Liver (tissue), 9 donors: Measurements from ENCODE around the gene CHRD. TPM values are rescaled to one million over a fixed set of nuclear protein-coding genes. Genes with fewer than 3 reads are reported as not detected.

Experiments used
- DNase-seq: peaks from one replicate; pipeline ENCODE4 v3.0.0-alpha.2; 2017; ENCODE audit warnings: low spot score
- H3K27ac ChIP-seq, 2 donors: one replicate each; pipeline ENCODE4 v1.7.0; 2013; ENCODE audit warnings: inconsistent platforms in 2 of 2, low read length in 2 of 2, control low read depth in 1 of 2, low read depth in 1 of 2, mild to moderate bottlenecking in 1 of 2
- H3K27me3 ChIP-seq, 4 donors: one replicate each; pipeline versions ENCODE4 v1.6.1 to v1.7.0; 2013; ENCODE audit warnings: low read length in 3 of 4, inconsistent platforms in 1 of 4, mild to moderate bottlenecking in 1 of 4, moderate library complexity in 1 of 4; ENCODE audit not compliant: control insufficient read depth in 4 of 4, insufficient read depth in 4 of 4
- H3K36me3 ChIP-seq, 4 donors: one replicate each; pipeline versions ENCODE4 v1.6.1 to v1.7.0; 2013; ENCODE audit warnings: low read length in 3 of 4, mild to moderate bottlenecking in 3 of 4, low read depth in 1 of 4, moderate library complexity in 1 of 4; ENCODE audit not compliant: control insufficient read depth in 4 of 4, insufficient read depth in 3 of 4
- H3K4me1 ChIP-seq, 4 donors: one replicate each; pipeline versions ENCODE4 v1.6.1 to v1.7.0; 2013; ENCODE audit warnings: low read length in 3 of 4, mild to moderate bottlenecking in 3 of 4, moderate library complexity in 1 of 4; ENCODE audit not compliant: control insufficient read depth in 4 of 4, insufficient read depth in 4 of 4
- H3K4me3 ChIP-seq, 3 donors: one replicate each; pipeline versions ENCODE4 v1.6.1 to v1.7.0; 2013; ENCODE audit warnings: low read length in 3 of 3, control low read depth in 1 of 3, low read depth in 1 of 3, mild to moderate bottlenecking in 1 of 3
- H3K9ac ChIP-seq, 2 donors: one replicate each; pipeline ENCODE4 v1.7.0; 2013; ENCODE audit warnings: low read length in 2 of 2, mild to moderate bottlenecking in 2 of 2, moderate library complexity in 2 of 2, control low read depth in 1 of 2, low read depth in 1 of 2
- H3K9me3 ChIP-seq, 4 donors: one replicate each; pipeline versions ENCODE4 v1.6.1 to v1.7.0; 2013; ENCODE audit warnings: low read length in 3 of 4; ENCODE audit not compliant: control insufficient read depth in 4 of 4
- EGR1 ChIP-seq, 2 donors: IDR thresholded peaks; 2 replicates each; pipeline ENCODE4 v1.6.1; 2016 to 2018; ENCODE audit warnings: antibody characterized with exemption in 2 of 2, low read depth in 2 of 2
- FOXA1 ChIP-seq: IDR thresholded peaks from 2 replicates; pipeline ENCODE4 v1.6.1; 2016; ENCODE audit warnings: antibody characterized with exemption
- FOXA2 ChIP-seq: IDR thresholded peaks from 2 replicates; pipeline ENCODE4 v1.6.1; 2016; ENCODE audit warnings: antibody characterized with exemption
- GABPA ChIP-seq, 2 donors: IDR thresholded peaks in 1 of 2; conservative IDR thresholded peaks in 1 of 2; 2 replicates each; pipeline ENCODE4 v1.6.1; 2016; ENCODE audit warnings: antibody characterized with exemption in 2 of 2, mild to moderate bottlenecking in 1 of 2, moderate library complexity in 1 of 2
- HNF4A ChIP-seq, 2 donors: conservative IDR thresholded peaks; 2 replicates each; pipeline ENCODE4 v1.6.1; 2016; ENCODE audit warnings: antibody characterized with exemption in 2 of 2, mild to moderate bottlenecking in 2 of 2
- HNF4G ChIP-seq: IDR thresholded peaks from 2 replicates; pipeline ENCODE4 v1.6.1; 2016; ENCODE audit warnings: antibody characterized with exemption
- JUND ChIP-seq, 2 donors: IDR thresholded peaks; 2 replicates each; pipeline ENCODE4 v1.6.1; 2016; ENCODE audit warnings: antibody characterized with exemption in 2 of 2
- MAX ChIP-seq: IDR thresholded peaks from 2 replicates; pipeline ENCODE4 v1.6.1; 2016; ENCODE audit warnings: antibody characterized with exemption
- NR2F2 ChIP-seq: IDR thresholded peaks from 2 replicates; pipeline ENCODE4 v1.6.1; 2016; ENCODE audit warnings: antibody characterized with exemption
- RAD21 ChIP-seq, 2 donors: IDR thresholded peaks; 2 replicates each; pipeline ENCODE4 v1.6.1; 2016; ENCODE audit warnings: antibody characterized with exemption in 2 of 2, mild to moderate bottlenecking in 2 of 2
- RXRA ChIP-seq, 2 donors: IDR thresholded peaks; 2 replicates each; pipeline ENCODE4 v1.6.1; 2017 to 2018; ENCODE audit warnings: antibody characterized with exemption in 2 of 2, mild to moderate bottlenecking in 1 of 2
- SP1 ChIP-seq: IDR thresholded peaks from 2 replicates; pipeline ENCODE4 v1.6.1; 2018; ENCODE audit warnings: antibody characterized with exemption, mild to moderate bottlenecking
- TAF1 ChIP-seq: conservative IDR thresholded peaks from 2 replicates; pipeline ENCODE4 v1.6.1; 2016; ENCODE audit warnings: antibody characterized with exemption, mild to moderate bottlenecking
- YY1 ChIP-seq: IDR thresholded peaks from 2 replicates; pipeline ENCODE4 v1.6.1; 2016; ENCODE audit warnings: antibody characterized with exemption, mild to moderate bottlenecking
- ZBTB33 ChIP-seq: IDR thresholded peaks from 2 replicates; pipeline ENCODE4 v1.6.1; 2016; ENCODE audit warnings: antibody characterized with exemption
- WGBS: extraction: QIAGEN DNeasy Blood & Tissue Kit; methylation state at CpG from one replicate; pipeline ENCODE4 v1.1.7; 2013; 5-methylcytosine and 5-hydroxymethylcytosine counted together
- polyA plus RNA-seq, 2 donors: library from polyadenylated mRNA; stranded (reverse) in 1 of 2; unstranded in 1 of 2; fragments of 200-250 nt in 1 of 2; fragments of >200 nt in 1 of 2; fragmentation: Nextera tagmentation in 1 of 2; extraction: Ambion mirVana in 1 of 2; gene quantifications; one replicate each; pipeline versions ENCODE4 v1.2.1 to v1.2.3, GENCODE V29; 2013 to 2015
- total RNA-seq, 2 donors: library from RNA; depleted of rRNA; stranded (reverse); fragments of >200 nt; gene quantifications; one replicate each; pipeline ENCODE4 v1.2.3, GENCODE V29; 2014
- TF ChIP-seq, protein P1 (sequence below): IDR thresholded peaks from 2 replicates; pipeline ENCODE4 v1.6.1; 2016; ENCODE audit warnings: antibody characterized with exemption
- TF ChIP-seq, protein P2 (sequence below): fragments of 150-350 bp; IDR thresholded peaks from 2 replicates; pipeline ENCODE4 v1.5.1; 2017; ENCODE audit warnings: improper control_type of control experiment, low read depth, low read length; ENCODE audit not compliant: missing input control
- donor health status: healthy.
- donor health status: healthy.
- donor health status: healthy.
- donor health status: healthy.
- donor health status: healthy.

The CHRD gene
- total and polyA plus RNA-seq, 4 donors, result 9.2 to 66.4 (median 34.9) TPM

- Histone ChIP-seq H3K27ac (peak overlapping the region in 1 of 2 donors; percentile 35), H3K9ac (no peak overlapping the region), H3K9me3 (no peaks in the 10 kb centered on the region), H3K4me1 (peaks cover 0 to 13% (median 6%) of the 10 kb centered on the region in 4 donors), H3K36me3 (peaks cover 15 to 58% (median 52%) of the 10 kb centered on the region in 4 donors), H3K4me3 (no peak overlapping the region), H3K27me3 (no peaks in the 10 kb centered on the region)
- DNase-seq, result no peak
- TF ChIP-seq ZBTB33, result no peak
- WGBS, result 88% methylated on average over 3 of the region's 3 CpGs
Observed at GRCh38 chr3:184333700-184334099, 46.2 kb upstream of the CHRD start.

DNA sequence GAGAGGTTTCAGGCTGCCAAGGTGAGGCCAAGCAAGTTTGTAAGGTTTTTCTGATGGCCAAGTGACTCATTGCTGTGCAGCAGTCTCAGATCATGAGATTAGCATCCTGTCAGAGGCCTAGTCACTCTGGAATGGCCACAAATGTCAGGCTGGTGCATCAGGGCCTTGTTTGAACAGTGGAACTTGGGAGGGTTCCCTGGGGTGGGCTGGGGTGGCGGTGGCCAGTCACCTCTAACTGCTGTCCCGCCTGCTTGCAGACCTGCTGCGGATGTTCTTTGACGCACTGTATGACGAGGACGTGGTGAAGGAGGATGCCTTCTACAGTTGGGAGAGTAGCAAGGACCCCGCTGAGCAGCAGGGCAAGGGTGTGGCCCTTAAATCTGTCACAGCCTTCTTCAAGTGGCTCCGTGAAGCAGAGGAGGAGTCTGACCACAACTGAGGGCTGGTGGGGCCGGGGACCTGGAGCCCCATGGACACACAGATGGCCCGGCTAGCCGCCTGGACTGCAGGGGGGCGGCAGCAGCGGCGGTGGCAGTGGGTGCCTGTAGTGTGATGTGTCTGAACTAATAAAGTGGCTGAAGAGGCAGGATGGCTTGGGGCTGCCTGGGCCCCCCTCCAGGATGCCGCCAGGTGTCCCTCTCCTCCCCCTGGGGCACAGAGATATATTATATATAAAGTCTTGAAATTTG lies 45.2 kb upstream of the CHRD start:
- Histone ChIP-seq H3K4me3 (no peak overlapping the region), H3K27me3 (no peaks in the 10 kb centered on the region), H3K9me3 (no peaks in the 10 kb centered on the region), H3K36me3 (peaks cover 14 to 50% (median 46%) of the 10 kb centered on the region in 4 donors), H3K27ac (peak overlapping the region; percentile 16 to 84), H3K4me1 (peaks cover 0 to 13% (median 6%) of the 10 kb centered on the region in 4 donors), H3K9ac (no peak overlapping the region)
- TF ChIP-seq JUND (IDR thresholded peaks at IDR 0.05) (no peak), EGR1 (IDR thresholded peaks at IDR 0.05; ENCODE audit: low read depth in 2 of 2) (no peak), HNF4A (conservative IDR thresholded peaks at IDR 0.05) (no peak), FOXA2 (no peak), HNF4G (no peak), ZBTB33 (no peak), GABPA (IDR thresholded peaks at IDR 0.05 in 1 of 2, conservative IDR thresholded peaks at IDR 0.05 in 1 of 2) (no peak), TAF1 (no peak), MAX (no peak), YY1 (no peak), SP1 (no peak)
- TF ChIP-seq, protein P1, sequence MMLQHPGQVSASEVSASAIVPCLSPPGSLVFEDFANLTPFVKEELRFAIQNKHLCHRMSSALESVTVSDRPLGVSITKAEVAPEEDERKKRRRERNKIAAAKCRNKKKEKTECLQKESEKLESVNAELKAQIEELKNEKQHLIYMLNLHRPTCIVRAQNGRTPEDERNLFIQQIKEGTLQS, result no peak
- no peak for DNase-seq
- 89% methylated on average over 15 of the region's 15 CpGs for WGBS

DNA sequence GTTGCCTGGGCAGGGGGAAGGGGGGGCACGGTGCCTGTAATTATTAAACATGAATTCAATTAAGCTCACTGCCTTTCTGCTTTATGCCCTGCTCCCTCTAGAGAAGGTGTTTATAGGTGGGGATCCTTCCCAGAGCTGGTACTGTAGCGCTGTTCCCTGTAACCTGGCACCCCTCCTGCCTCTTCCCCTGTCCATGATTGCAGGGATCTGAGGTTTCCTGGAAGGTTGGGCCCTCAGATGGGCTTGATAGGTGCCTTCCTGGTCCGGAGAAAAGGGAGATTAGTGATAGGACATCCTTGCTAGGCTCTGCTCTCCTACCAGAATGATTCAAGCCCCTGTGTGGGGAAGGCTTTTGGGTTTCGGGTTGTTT lies 44.6 kb upstream of the CHRD start:
- 55% methylated on average over 4 of the region's 4 CpGs for WGBS
- no peak for DNase-seq
- H3K4me1 ChIP-seq, result peaks cover 0 to 13% (median 6%) of the 10 kb centered on the region in 4 donors
- H3K27ac ChIP-seq, result peak overlapping the region; percentile 84 to 89
- no peaks in the 10 kb centered on the region for H3K9me3 ChIP-seq
- no peak overlapping the region for H3K4me3 ChIP-seq
- no peaks in the 10 kb centered on the region for H3K27me3 ChIP-seq
- peaks cover 14 to 45% (median 42%) of the 10 kb centered on the region in 4 donors for H3K36me3 ChIP-seq
- H3K9ac ChIP-seq, result peak overlapping the region; percentile 36 to 50
- no peak for TF ChIP-seq JUND (IDR thresholded peaks at IDR 0.05)
- TF ChIP-seq FOXA1, result no peak
- TF ChIP-seq ZBTB33, result no peak
- no peak for TF ChIP-seq RXRA (IDR thresholded peaks at IDR 0.05)
- no peak for TF ChIP-seq RAD21 (IDR thresholded peaks at IDR 0.05)
- TF ChIP-seq YY1, result no peak
- no peak for TF ChIP-seq TAF1
- TF ChIP-seq NR2F2, result no peak
- TF ChIP-seq, protein P1, result no peak
- TF ChIP-seq HNF4G, result no peak
- no peak for TF ChIP-seq MAX
- TF ChIP-seq, protein P2, sequence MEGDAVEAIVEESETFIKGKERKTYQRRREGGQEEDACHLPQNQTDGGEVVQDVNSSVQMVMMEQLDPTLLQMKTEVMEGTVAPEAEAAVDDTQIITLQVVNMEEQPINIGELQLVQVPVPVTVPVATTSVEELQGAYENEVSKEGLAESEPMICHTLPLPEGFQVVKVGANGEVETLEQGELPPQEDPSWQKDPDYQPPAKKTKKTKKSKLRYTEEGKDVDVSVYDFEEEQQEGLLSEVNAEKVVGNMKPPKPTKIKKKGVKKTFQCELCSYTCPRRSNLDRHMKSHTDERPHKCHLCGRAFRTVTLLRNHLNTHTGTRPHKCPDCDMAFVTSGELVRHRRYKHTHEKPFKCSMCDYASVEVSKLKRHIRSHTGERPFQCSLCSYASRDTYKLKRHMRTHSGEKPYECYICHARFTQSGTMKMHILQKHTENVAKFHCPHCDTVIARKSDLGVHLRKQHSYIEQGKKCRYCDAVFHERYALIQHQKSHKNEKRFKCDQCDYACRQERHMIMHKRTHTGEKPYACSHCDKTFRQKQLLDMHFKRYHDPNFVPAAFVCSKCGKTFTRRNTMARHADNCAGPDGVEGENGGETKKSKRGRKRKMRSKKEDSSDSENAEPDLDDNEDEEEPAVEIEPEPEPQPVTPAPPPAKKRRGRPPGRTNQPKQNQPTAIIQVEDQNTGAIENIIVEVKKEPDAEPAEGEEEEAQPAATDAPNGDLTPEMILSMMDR, result no peak
